D721Med (cell line): ENCODE results near the gene EXOC4.
A peak's percentile ranks its signal among the peaks of the same experiment; 100 is the strongest.

Source experiments
- DNase-seq: peaks from one replicate; pipeline ENCODE4 v3.0.0; 2011; ENCODE audit warnings: low spot score; ENCODE audit not compliant: insufficient read length
- FAIRE-seq: peaks from 2 replicates; lab custom pipeline; 2011; peaks lifted over from hg19 to GRCh38; lab: Jason Lieb, UNC
- TF ChIP-seq, protein P1 (sequence below): IDR thresholded peaks from 2 replicates; pipeline ENCODE4 v1.5.1; 2012; ENCODE audit warnings: mild to moderate bottlenecking, control low read depth; ENCODE audit not compliant: insufficient read depth; ENCODE audit errors: missing control alignments

EXOC4 gene

DNA sequence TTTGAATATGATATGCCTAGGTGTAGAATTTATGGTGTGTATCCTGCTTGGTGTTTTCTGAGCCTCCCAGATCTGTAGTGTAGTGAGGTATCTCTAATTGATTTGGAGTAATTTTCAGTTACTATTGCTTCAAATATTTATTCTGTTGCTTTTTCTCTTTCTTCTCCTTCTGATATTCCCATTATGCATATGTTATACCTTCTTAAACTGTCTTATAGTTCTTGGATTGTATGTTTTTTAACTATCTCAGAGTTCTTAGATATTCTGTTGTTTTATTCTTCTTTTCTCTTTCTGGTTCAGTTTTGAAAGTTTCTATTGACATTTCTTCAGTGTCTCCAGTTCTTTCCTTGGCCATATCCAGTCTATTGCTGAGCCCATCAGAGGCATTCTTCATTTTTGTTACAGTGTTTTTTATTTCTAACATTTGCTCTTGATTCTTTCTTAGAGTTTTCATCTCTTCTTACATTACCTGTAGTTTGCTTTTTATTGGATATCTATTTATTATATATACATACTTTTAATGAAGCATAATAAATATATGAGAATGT lies 668.8 kb downstream of the EXOC4 start:
- TF ChIP-seq, protein P1, sequence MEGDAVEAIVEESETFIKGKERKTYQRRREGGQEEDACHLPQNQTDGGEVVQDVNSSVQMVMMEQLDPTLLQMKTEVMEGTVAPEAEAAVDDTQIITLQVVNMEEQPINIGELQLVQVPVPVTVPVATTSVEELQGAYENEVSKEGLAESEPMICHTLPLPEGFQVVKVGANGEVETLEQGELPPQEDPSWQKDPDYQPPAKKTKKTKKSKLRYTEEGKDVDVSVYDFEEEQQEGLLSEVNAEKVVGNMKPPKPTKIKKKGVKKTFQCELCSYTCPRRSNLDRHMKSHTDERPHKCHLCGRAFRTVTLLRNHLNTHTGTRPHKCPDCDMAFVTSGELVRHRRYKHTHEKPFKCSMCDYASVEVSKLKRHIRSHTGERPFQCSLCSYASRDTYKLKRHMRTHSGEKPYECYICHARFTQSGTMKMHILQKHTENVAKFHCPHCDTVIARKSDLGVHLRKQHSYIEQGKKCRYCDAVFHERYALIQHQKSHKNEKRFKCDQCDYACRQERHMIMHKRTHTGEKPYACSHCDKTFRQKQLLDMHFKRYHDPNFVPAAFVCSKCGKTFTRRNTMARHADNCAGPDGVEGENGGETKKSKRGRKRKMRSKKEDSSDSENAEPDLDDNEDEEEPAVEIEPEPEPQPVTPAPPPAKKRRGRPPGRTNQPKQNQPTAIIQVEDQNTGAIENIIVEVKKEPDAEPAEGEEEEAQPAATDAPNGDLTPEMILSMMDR, result no peak
- FAIRE-seq (no peak), DNase-seq (no peak)

GRCh38 chr7:133923974-133924373 lies 671.1 kb downstream of the EXOC4 start:
- TF ChIP-seq, protein P1, result no peak
- no peak for DNase-seq
- no peak for FAIRE-seq

- DNase-seq (no peak), FAIRE-seq (no peak)
- TF ChIP-seq, protein P1, result no peak
These were observed 678.2 kb downstream of the EXOC4 start for GRCh38 chr7:133931053-133931452.

DNA sequence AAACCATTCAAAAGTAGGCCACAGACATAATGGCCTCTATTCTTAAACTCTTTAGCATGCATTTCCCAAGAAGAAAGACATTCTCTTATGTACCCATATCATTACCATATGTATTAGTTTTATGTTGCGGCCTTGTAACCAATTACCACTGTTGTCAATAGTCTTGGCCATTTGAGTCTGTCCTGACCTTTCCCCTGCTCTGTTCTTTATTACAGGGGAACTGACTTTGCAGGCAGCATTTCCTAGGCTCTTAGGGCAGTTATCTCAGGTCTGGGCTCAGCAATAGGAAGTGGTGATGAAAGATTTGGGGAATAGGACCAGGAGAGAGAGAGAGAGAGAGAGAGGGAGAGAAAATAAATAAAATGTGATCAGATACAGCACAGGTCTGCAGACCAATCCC lies 679.7 kb downstream of the EXOC4 start:
- TF ChIP-seq, protein P1, result no peak
- FAIRE-seq (no peak), DNase-seq (no peak)

DNA sequence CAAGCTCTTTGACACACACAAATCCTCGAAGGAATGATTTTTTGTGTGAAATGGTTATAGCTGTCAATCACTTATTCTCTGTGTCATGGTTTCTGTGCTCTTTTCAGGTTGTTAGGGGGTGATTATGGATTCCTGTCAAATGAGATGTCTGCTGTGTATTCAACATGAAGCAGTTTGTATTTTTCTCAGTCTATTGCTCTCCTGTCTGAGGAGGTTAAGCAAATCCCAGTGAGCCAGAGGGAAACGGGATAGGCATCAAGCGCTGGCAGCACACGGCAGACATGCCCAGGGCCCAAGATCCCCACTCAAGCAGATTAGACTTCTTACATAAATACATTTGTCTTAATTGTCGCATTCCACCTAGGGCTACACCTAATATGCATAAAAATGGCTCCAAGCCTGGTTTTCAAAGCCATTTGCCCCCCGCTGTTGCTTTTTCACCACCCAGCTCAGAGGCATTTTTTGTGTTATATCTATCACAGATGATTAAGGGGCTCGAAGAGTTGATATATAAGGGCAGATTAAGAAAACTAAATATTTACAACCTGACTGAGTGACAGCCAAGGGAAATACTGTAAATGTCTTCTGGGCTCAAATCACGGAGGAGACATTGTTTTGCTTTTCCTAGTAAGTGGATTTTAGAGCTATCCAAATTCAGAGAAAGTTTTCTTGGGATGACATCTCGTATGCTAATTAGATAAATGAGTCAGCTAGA lies 681.5 kb downstream of the EXOC4 start:
- peak; percentile 35 for FAIRE-seq
- peak; percentile 33 for DNase-seq
- TF ChIP-seq, protein P1, result no peak

- no peak for FAIRE-seq
- no peak for DNase-seq
- TF ChIP-seq, protein P1, result no peak
These were observed 682.1 kb downstream of the EXOC4 start for GRCh38 chr7:133934977-133935330.

DNA sequence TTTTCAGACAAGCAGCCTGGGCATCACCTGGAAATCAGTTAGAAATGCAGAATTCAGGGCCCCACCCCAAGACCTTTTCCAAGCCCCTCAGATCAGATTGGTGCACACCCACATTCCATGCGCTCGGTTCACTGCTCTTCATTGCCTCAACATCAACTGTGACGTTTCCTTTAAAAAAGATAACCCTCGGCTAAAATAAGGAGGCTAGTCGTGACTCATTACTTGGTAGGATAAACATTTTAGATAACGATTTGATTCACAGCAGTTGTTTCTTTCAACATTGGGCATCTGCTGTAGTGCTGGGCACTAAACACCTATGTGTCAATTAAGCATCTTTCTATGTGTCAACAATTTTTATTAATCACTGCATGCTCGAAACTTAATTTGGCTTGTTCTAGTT lies 683.2 kb downstream of the EXOC4 start:
- DNase-seq (no peak), FAIRE-seq (no peak)
- TF ChIP-seq, protein P1, result no peak
